HG02798 (cell line): ENCODE measurements around the gene COX7B2.

Experiments
- ATAC-seq: cut with Tn5 transposase; IDR thresholded peaks from one replicate; pipeline ENCODE4 v1.9.1; 2021; ENCODE audit warnings: mild to moderate bottlenecking; ENCODE audit not compliant: unreplicated experiment, poor library complexity

The COX7B2 gene

GRCh38 chr4:46894826-46895225, 14.2 kb downstream of the COX7B2 start:
- ATAC-seq, result no peak

- no peak for ATAC-seq
These were observed 19.0 kb downstream of the COX7B2 start for GRCh38 chr4:46890056-46890455.

GRCh38 chr4:46889410-46889809, 19.6 kb downstream of the COX7B2 start:
- ATAC-seq, result no peak

GRCh38 chr4:46886711-46887110, 22.3 kb downstream of the COX7B2 start:
- ATAC-seq, result no peak

GRCh38 chr4:46878641-46879040, 30.4 kb downstream of the COX7B2 start:
- no peak for ATAC-seq

- no peak for ATAC-seq
These were observed 34.2 kb downstream of the COX7B2 start for GRCh38 chr4:46874811-46875210.

GRCh38 chr4:46870411-46870810, 38.6 kb downstream of the COX7B2 start:
- no peak for ATAC-seq

GRCh38 chr4:46856333-46856732, 52.7 kb downstream of the COX7B2 start:
- ATAC-seq, result no peak

- no peak for ATAC-seq
These were observed 56.2 kb downstream of the COX7B2 start for GRCh38 chr4:46852800-46853199.

- no peak for ATAC-seq
These were observed 59.0 kb downstream of the COX7B2 start for GRCh38 chr4:46850026-46850425.

- ATAC-seq, result peak; percentile 69
These were observed 64.6 kb downstream of the COX7B2 start for GRCh38 chr4:46844325-46844917.

- ATAC-seq, result no peak
These were observed 69.9 kb downstream of the COX7B2 start for GRCh38 chr4:46839128-46839527.

- no peak for ATAC-seq
These were observed 71.4 kb downstream of the COX7B2 start for GRCh38 chr4:46837639-46838038.

GRCh38 chr4:46836584-46836983, 72.5 kb downstream of the COX7B2 start:
- ATAC-seq, result no peak

GRCh38 chr4:46830971-46831454, 78.0 kb downstream of the COX7B2 start:
- no peak for ATAC-seq

GRCh38 chr4:46820154-46820553, 88.9 kb downstream of the COX7B2 start:
- ATAC-seq, result no peak

GRCh38 chr4:46819095-46819494, 90.0 kb downstream of the COX7B2 start:
- ATAC-seq, result no peak

- ATAC-seq, result no peak
These were observed 90.4 kb downstream of the COX7B2 start for GRCh38 chr4:46818604-46819003.

GRCh38 chr4:46817806-46818205, 91.2 kb downstream of the COX7B2 start:
- no peak for ATAC-seq

GRCh38 chr4:46804781-46805413, 104.1 kb downstream of the COX7B2 start:
- no peak for ATAC-seq

GRCh38 chr4:46793036-46793435, 116.0 kb downstream of the COX7B2 start:
- no peak for ATAC-seq

- no peak for ATAC-seq
These were observed 127.5 kb downstream of the COX7B2 start for GRCh38 chr4:46781434-46782092.
